Measurements from ENCODE around the gene ZNF226. TPM values are rescaled to one million over a fixed set of nuclear protein-coding genes. Genes with fewer than 3 reads are reported as not detected.
A peak's percentile ranks its signal among the peaks of the same experiment; 100 is the strongest.

The ZNF226 gene
- total and polyA plus RNA-seq, 9 of the 15 experiments (the other 6 are each of a cell fraction or from before 2014, with no cell fraction given), result 6.2 to 19.4 (median 9.3) TPM

DNA sequence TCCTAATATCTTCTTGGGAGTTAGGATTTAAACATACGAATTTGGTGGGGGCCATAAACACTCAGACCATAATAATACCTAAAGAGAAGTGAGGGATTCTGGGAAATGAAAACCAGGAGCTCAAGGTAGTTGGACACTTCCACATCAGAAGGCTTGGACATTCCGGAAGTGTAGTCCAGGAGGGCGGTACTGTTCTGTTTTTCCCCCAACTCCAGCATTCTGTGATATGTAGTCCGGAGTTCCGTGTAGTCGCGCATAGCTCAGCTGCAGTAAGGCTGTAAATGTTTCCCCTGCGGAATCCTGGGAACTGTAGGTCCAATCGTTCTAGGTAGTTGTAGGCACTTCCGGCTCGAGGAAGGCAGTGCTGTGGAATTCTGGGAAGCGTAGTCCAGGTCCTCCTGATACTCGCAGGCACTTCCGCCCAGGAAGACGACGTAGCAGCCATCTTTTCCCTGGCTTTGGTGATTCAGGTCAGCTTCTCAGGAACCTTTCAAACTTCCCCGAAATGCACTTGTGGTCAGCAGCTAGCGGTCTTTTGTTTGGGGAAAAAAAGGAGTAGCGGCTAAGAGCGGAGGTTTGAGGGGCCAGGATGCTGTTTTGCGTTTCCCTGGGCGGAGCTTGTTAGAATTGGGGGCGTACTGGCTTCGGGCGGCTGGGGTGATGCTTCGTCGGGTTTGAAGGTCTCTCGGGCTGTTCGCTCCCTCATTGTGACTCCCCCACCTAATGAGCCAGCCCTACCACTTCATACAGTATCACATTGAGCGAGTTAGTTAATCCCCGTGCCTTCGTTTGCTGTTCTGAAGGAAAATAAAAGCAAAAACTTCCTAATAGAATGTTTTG lies at the start of gene ZNF226 (continued):
- no peak for TF ChIP-seq ZNF277 (CRISPR knock-in tag; IDR thresholded peaks at IDR 0.05; ENCODE audit: borderline replicate concordance)
- peak; percentile 24; the same call in 1 of the 2 replicates for TF ChIP-seq MTA3 (IDR thresholded peaks at IDR 0.05; ENCODE audit: borderline replicate concordance)
- TF ChIP-seq BHLHE40 (IDR thresholded peaks at IDR 0.05; ENCODE audit: low read length), result no peak
- TF ChIP-seq ARID1B (IDR thresholded peaks at IDR 0.05), result no peak
- no peak for TF ChIP-seq RB1 (IDR thresholded peaks at IDR 0.05; ENCODE audit: low read depth)
- no peak for TF ChIP-seq NELFE (IDR thresholded peaks at IDR 0.05; ENCODE audit: insufficient read depth, insufficient read length)
- TF ChIP-seq DLX4 (CRISPR knock-in tag; IDR thresholded peaks at IDR 0.05), result no peak
- TF ChIP-seq SETDB1 (IDR thresholded peaks at IDR 0.05; ENCODE audit: low read length), result no peak
- TF ChIP-seq, protein P1, sequence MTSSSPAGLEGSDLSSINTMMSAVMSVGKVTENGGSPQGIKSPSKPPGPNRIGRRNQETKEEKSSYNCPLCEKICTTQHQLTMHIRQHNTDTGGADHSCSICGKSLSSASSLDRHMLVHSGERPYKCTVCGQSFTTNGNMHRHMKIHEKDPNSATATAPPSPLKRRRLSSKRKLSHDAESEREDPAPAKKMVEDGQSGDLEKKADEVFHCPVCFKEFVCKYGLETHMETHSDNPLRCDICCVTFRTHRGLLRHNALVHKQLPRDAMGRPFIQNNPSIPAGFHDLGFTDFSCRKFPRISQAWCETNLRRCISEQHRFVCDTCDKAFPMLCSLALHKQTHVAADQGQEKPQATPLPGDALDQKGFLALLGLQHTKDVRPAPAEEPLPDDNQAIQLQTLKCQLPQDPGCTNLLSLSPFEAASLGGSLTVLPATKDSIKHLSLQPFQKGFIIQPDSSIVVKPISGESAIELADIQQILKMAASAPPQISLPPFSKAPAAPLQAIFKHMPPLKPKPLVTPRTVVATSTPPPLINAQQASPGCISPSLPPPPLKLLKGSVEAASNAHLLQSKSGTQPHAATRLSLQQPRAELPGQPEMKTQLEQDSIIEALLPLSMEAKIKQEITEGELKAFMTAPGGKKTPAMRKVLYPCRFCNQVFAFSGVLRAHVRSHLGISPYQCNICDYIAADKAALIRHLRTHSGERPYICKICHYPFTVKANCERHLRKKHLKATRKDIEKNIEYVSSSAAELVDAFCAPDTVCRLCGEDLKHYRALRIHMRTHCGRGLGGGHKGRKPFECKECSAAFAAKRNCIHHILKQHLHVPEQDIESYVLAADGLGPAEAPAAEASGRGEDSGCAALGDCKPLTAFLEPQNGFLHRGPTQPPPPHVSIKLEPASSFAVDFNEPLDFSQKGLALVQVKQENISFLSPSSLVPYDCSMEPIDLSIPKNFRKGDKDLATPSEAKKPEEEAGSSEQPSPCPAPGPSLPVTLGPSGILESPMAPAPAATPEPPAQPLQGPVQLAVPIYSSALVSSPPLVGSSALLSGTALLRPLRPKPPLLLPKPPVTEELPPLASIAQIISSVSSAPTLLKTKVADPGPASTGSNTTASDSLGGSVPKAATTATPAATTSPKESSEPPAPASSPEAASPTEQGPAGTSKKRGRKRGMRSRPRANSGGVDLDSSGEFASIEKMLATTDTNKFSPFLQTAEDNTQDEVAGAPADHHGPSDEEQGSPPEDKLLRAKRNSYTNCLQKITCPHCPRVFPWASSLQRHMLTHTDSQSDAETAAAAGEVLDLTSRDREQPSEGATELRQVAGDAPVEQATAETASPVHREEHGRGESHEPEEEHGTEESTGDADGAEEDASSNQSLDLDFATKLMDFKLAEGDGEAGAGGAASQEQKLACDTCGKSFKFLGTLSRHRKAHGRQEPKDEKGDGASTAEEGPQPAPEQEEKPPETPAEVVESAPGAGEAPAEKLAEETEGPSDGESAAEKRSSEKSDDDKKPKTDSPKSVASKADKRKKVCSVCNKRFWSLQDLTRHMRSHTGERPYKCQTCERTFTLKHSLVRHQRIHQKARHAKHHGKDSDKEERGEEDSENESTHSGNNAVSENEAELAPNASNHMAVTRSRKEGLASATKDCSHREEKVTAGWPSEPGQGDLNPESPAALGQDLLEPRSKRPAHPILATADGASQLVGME (CRISPR knock-in tag; IDR thresholded peaks at IDR 0.05), result no peak
- TF ChIP-seq ZC3H4 (CRISPR knock-in tag; IDR thresholded peaks at IDR 0.05; ENCODE audit: borderline replicate concordance), result no peak
- TF ChIP-seq ZNF140 (CRISPR knock-in tag; IDR thresholded peaks at IDR 0.05), result no peak
- peak; percentile 97 for TF ChIP-seq HCFC1 (IDR thresholded peaks at IDR 0.05; ENCODE audit: low read depth, low read length)
- no peak for TF ChIP-seq KAT2B (IDR thresholded peaks at IDR 0.05; ENCODE audit: low read depth, low read length)
- TF ChIP-seq ZNF224 (CRISPR knock-in tag; IDR thresholded peaks at IDR 0.05), result no peak
- no peak for TF ChIP-seq NKRF (IDR thresholded peaks at IDR 0.05; ENCODE audit: borderline replicate concordance)
- 0 out of 2 replicates have a peak, but pooled peaks have one; percentile 32 for TF ChIP-seq LCOR (CRISPR knock-in tag; IDR thresholded peaks at IDR 0.05)
- no peak for TF ChIP-seq ZBTB43 (CRISPR knock-in tag; IDR thresholded peaks at IDR 0.05)
